ENCODE measurements around the gene KLC3. TPM values are rescaled to one million over a fixed set of nuclear protein-coding genes. Genes with fewer than 3 reads are reported as not detected.

Gene KLC3
- total RNA-seq, 1 experiment from 2014 or later: 4.8 TPM

GRCh38 chr19:45355402-45355801, 14.9 kb downstream of the KLC3 start:
- Histone ChIP-seq H2AFZ (ENCODE audit: low read length) (no peak overlapping the region), H3K4me2 (ENCODE audit: insufficient read depth, insufficient read length, low read length) (no peak overlapping the region), H3T11ph (ENCODE audit: low read length) (no peak overlapping the region), H3K14ac (ENCODE audit: insufficient read depth, low read length) (no peak overlapping the region; the same call in 1 of the 2 replicates), H3K4ac (ENCODE audit: low read depth, low read length) (no peak overlapping the region), H4K8ac (replicated peaks; ENCODE audit: insufficient read length, low read depth, low read length) (no peak overlapping the region), H4K5ac (ENCODE audit: insufficient read length, low read depth, low read length) (no peak overlapping the region), H3K23ac (ENCODE audit: insufficient read length, low read depth, low read length) (no peak overlapping the region), H3K56ac (ENCODE audit: insufficient read length, low read depth, low read length) (no peak overlapping the region), H3K23me2 (ENCODE audit: insufficient read length, low read depth, low read length, poor library complexity, severe bottlenecking) (no peaks in the 10 kb centered on the region), H2BK120ac (ENCODE audit: low read depth, low read length, poor library complexity, severe bottlenecking) (no peak overlapping the region), H2BK20ac (ENCODE audit: low read depth, low read length, poor library complexity, severe bottlenecking) (no peak overlapping the region), H3K4me1 (ENCODE audit: insufficient read depth, low read length) (no peaks in the 10 kb centered on the region), H4K20me1 (ENCODE audit: control insufficient read depth, insufficient read depth, insufficient read length) (no peaks in the 10 kb centered on the region), H3K79me2 (ENCODE audit: insufficient read depth, low read length) (no peaks in the 10 kb centered on the region), H3K79me1 (ENCODE audit: insufficient read depth, low read depth, low read length, poor library complexity, severe bottlenecking) (no peaks in the 10 kb centered on the region), H3K27me3 (ENCODE audit: insufficient read depth, low read length) (no peaks in the 10 kb centered on the region), H2BK5ac (ENCODE audit: insufficient read length, low read length) (no peak overlapping the region), H3K9ac (ENCODE audit: extremely low read depth, insufficient read length, low read length) (no peak overlapping the region), H3K9me3 (ENCODE audit: control insufficient read depth, low read depth, low read length) (no peaks in the 10 kb centered on the region), H2BK15ac (ENCODE audit: low read depth, low read length) (no peak overlapping the region), H3K27ac (ENCODE audit: insufficient read length, low read depth, low read length) (no peak overlapping the region), H3K18ac (ENCODE audit: insufficient read length, low read depth, low read length) (no peak overlapping the region), H2BK12ac (ENCODE audit: insufficient read length, low read depth, low read length) (no peak overlapping the region), H4K91ac (ENCODE audit: insufficient read length, low read depth, low read length) (no peak overlapping the region), H2AK5ac (ENCODE audit: insufficient read length, low read length) (no peak overlapping the region)
- Mint-ChIP-seq H3K36me3 (ENCODE audit: insufficient read depth in 1 of 3, low read depth in 3 of 3) (peaks cover 58 to 92% (median 88%) of the 10 kb centered on the region in 3 experiments; a peak in 6 of 7 replicates), H3K9me3 (no peaks in the 10 kb centered on the region), H3K27me3 (ENCODE audit: low read depth) (no peaks in the 10 kb centered on the region; the same call in 1 of the 2 replicates), H3K4me3 (no peak overlapping the region), H3K27ac (no peak overlapping the region), H3K4me1 (no peaks in the 10 kb centered on the region)
- no CpG with 5 or more reads among the region's 9 CpGs for WGBS (ENCODE audit: extremely low coverage, insufficient read length, low lambda C conversion rate)
- no peak for TF ChIP-seq CTCF (conservative IDR thresholded peaks at IDR 0.05)
- no peak for DNase-seq

Data from H9 (cell line).